Activated B cell treated with CpG ODN at 0.5 μM for 24 hours (primary cell): ENCODE results near the gene TDP2. TPM values are rescaled to one million over a fixed set of nuclear protein-coding genes. Genes with fewer than 3 reads are reported as not detected.

Experiments
- ATAC-seq: fragments of 200-7000 bp; cut with Tn5 transposase; one replicate; pipeline ENCODE4 v1.10.0; 2021; ENCODE audit warnings: low read depth, mild to moderate bottlenecking, moderate library complexity
- CTCF ChIA-PET: fragments of 350-600 bp; sonication (Branson Sonifier 250); formaldehyde crosslinking; loops from one replicate; lab custom pipeline; 2021; ENCODE audit warnings: antibody characterized with exemption; lab: Charles Lee
- POLR2A ChIA-PET: fragments of 350-600 bp; sonication (Branson Sonifier 250); formaldehyde crosslinking; loops from one replicate; lab custom pipeline; 2021; ENCODE audit warnings: antibody characterized with exemption; lab: Charles Lee
- DNase-seq: peaks from one replicate; pipeline ENCODE4 v3.0.0; 2022
- H3K27ac Mint-ChIP-seq: one replicate; pipeline ENCODE4 v1.8.0; 2020; ENCODE audit warnings: mixed read lengths
- H3K27me3 Mint-ChIP-seq: one replicate; pipeline ENCODE4 v1.8.0; 2021; ENCODE audit warnings: mixed read lengths
- H3K36me3 Mint-ChIP-seq: one replicate; pipeline ENCODE4 v1.8.0; 2021; ENCODE audit warnings: low read depth, mixed read lengths
- H3K4me1 Mint-ChIP-seq: one replicate; pipeline ENCODE4 v1.8.0; 2021; ENCODE audit warnings: mixed read lengths
- H3K4me3 Mint-ChIP-seq: one replicate; pipeline ENCODE4 v1.8.0; 2020; ENCODE audit warnings: mild to moderate bottlenecking, mixed read lengths
- H3K9me3 Mint-ChIP-seq: one replicate; pipeline ENCODE4 v1.8.0; 2020; ENCODE audit warnings: mixed read lengths
- intact Hi-C: fragments of 100-400 bp; cut with micrococcal nuclease; formaldehyde crosslinking; loops from one replicate; pipeline ENCODE4 v1.15.1; 2024
- total RNA-seq: library from RNA; stranded (reverse); gene quantifications from 2 replicates; pipeline ENCODE4 v1.2.3, GENCODE V29; 2022
- TF ChIP-seq, protein P1 (sequence below): fragments of 200-600 bp; IDR thresholded peaks from one replicate; pipeline ENCODE4 v1.8.0; 2022; ENCODE audit warnings: antibody characterized with exemption, mild to moderate bottlenecking

Gene TDP2
- total RNA-seq, 1 donor from 2014 or later, result 51.1 TPM

DNA sequence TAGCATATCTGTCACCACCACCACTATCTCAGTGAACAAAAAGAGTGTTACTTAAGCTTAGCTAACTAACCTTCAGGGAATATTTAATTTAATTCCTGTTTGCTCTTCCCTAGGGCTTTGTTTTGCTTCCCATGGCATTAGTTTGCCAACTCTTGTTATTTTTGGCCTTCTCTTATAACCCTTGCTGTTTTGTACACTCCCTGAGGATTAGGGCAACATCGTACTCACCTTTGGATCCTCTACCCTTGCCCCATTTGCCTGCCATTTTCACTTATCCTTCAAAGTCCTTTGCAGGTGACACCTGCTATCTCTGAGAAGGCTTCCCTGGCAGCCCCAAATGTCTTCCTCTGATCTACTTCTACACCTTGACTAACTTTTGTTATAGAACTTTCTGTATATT lies 23.9 kb upstream of the TDP2 start:
- no peak overlapping the region for H3K27ac Mint-ChIP-seq
- no peak overlapping the region for H3K4me3 Mint-ChIP-seq
- H3K4me1 Mint-ChIP-seq, result no peaks in the 10 kb centered on the region
- no peaks in the 10 kb centered on the region for H3K9me3 Mint-ChIP-seq
- no peaks in the 10 kb centered on the region for H3K27me3 Mint-ChIP-seq
- TF ChIP-seq, protein P1, sequence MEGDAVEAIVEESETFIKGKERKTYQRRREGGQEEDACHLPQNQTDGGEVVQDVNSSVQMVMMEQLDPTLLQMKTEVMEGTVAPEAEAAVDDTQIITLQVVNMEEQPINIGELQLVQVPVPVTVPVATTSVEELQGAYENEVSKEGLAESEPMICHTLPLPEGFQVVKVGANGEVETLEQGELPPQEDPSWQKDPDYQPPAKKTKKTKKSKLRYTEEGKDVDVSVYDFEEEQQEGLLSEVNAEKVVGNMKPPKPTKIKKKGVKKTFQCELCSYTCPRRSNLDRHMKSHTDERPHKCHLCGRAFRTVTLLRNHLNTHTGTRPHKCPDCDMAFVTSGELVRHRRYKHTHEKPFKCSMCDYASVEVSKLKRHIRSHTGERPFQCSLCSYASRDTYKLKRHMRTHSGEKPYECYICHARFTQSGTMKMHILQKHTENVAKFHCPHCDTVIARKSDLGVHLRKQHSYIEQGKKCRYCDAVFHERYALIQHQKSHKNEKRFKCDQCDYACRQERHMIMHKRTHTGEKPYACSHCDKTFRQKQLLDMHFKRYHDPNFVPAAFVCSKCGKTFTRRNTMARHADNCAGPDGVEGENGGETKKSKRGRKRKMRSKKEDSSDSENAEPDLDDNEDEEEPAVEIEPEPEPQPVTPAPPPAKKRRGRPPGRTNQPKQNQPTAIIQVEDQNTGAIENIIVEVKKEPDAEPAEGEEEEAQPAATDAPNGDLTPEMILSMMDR, result no peak
- ChIA-PET CTCF (interaction anchor here (1.0 kb wide), 1 partner anchor 143 kb away, joined by 3 read pairs; no protein-coding TSS in a partner anchor), POLR2A (no interaction called here)
- peaks cover 6% of the 10 kb centered on the region for H3K36me3 Mint-ChIP-seq
- DNase-seq (no peak), ATAC-seq (no peak)
- intact Hi-C loops, result no loop called here

DNA sequence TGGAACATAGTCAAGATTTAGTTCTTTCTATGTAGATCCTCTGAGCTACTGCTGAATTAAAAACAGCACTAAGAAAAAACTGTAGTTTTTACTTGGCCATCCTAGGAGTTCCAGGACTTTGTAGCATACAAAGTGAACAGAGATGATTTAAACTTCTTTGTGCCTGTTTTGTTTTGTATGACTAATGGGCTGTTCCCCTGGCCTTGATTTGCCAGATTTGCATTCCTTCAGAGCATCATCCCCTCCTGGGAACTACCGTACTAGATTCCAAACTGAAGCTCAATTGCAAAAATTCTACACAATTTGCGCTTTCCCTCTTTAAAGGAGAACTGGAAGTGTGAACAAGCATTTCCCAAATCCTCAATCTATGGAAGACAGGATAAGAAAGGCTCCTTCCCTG lies 23.3 kb upstream of the TDP2 start:
- ChIA-PET POLR2A (interaction anchor here (0.7 kb wide), 1 partner anchor 101 kb away, joined by 7 read pairs; no protein-coding TSS in a partner anchor), CTCF (interaction anchor here (1.0 to 2.1 kb wide), 3 partner anchors 14 to 142 kb away, joined by 3 to 5 read pairs (median 3); no protein-coding TSS in a partner anchor)
- intact Hi-C loops, result no loop called here
- DNase-seq (no peak), ATAC-seq (no peak)
- H3K4me3 Mint-ChIP-seq, result no peak overlapping the region
- H3K9me3 Mint-ChIP-seq, result no peaks in the 10 kb centered on the region
- H3K27ac Mint-ChIP-seq, result no peak overlapping the region
- H3K27me3 Mint-ChIP-seq, result no peaks in the 10 kb centered on the region
- peaks cover 6% of the 10 kb centered on the region for H3K36me3 Mint-ChIP-seq
- TF ChIP-seq, protein P1, result no peak
- H3K4me1 Mint-ChIP-seq, result no peaks in the 10 kb centered on the region

DNA sequence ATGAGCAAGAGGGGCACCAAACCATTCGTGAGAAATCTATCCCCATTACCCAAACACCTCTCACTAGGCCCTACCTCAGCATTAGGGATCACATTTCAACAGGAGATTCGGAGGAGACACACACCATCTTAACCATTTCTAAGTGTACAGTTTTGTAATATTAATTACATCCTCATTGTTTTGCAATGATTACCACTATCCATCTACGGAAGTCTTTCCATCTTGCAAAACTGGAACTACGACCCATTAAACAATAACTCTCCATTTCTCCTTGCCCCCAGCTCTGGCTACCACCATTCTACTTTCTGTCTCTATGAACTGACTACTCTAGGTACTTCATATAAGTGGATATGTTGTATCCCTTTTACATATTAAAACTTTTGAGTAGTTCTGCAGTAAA lies 20.2 kb upstream of the TDP2 start:
- intact Hi-C loops, result no loop called here
- Mint-ChIP-seq H3K36me3 (peaks cover 6% of the 10 kb centered on the region), H3K27ac (no peak overlapping the region), H3K4me3 (no peak overlapping the region), H3K9me3 (no peaks in the 10 kb centered on the region), H3K27me3 (no peaks in the 10 kb centered on the region), H3K4me1 (no peaks in the 10 kb centered on the region)
- CTCF ChIA-PET, result no interaction called here
- POLR2A ChIA-PET, result no interaction called here
- TF ChIP-seq, protein P1, result no peak
- ATAC-seq, result no peak
- no peak for DNase-seq

DNA sequence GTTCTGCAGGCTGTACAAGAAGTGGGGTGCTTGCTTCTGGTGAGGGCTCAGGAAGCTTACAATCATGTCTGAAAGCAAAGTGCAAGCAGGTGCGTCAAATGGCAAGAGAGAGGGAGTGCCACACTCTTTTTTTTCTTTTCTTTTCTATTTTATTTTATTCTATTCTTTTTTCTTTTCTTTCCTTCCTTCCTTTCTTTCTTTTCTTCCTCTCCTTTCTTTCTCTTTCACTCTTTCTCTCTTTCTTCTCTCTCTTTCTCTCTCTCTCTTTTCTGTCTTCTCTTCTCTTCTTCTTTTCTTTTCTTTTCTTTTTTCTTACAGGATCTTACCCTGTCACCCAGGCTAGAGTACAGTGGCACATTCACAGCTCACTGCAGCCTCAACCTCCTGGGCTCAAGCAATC lies 19.7 kb upstream of the TDP2 start:
- Mint-ChIP-seq H3K27me3 (no peaks in the 10 kb centered on the region), H3K4me3 (no peak overlapping the region), H3K4me1 (no peaks in the 10 kb centered on the region), H3K27ac (no peak overlapping the region), H3K9me3 (no peaks in the 10 kb centered on the region), H3K36me3 (peaks cover 6% of the 10 kb centered on the region)
- intact Hi-C loops, result no loop called here
- ChIA-PET CTCF (no interaction called here), POLR2A (no interaction called here)
- ATAC-seq, result no peak
- DNase-seq, result no peak
- TF ChIP-seq, protein P1, result no peak

DNA sequence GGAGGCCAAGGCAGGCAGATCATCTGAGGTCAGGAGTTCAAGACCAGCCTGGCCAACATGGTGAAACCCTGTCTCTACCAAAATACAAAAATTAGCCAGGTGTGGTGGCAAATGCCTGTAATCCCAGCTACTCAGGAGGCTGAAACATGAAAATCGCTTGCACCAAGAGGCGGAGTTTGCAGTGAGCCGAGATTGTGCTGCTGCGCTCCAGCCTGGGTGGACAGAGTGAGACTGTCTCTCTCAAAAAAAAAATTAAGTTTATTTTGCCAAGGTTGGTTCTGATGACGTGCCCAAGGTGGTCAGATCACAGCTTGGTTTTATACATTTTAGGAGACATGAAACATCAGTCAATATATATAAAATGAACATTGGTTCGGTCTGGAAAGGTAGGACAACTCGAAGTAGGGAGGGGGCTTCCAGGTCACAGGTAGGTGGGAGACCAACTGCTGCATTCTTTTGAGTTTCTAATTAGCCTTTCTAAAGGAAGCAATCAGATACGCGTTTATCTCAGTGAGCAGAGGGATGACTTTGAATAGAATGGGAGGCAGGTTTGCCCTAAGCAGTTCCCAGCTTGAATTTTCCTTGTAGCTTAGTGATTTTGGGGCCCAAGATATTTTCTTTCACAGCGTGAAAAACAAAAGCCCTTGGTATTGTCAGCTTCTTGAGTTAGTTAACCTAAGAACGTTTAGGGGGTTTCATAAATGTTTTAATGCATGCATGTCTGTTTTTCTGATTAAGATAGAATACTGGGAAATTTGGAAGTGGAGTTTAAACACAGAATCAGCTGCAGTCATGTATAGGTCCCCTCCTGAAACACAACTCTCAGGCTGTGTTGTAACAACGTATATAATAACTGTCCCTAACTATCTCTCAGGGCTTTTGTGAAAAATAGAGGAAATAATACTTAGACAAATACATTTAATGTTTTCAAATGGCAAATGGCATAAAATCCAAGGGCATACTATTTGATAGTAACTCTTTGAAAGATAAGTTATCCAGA lies 16.9 kb upstream of the TDP2 start:
- Mint-ChIP-seq H3K4me1 (peaks cover 5% of the 10 kb centered on the region), H3K36me3 (peaks cover 6% of the 10 kb centered on the region), H3K27ac (no peak overlapping the region), H3K4me3 (no peak overlapping the region), H3K27me3 (no peaks in the 10 kb centered on the region), H3K9me3 (no peaks in the 10 kb centered on the region)
- TF ChIP-seq, protein P1, result no peak
- POLR2A ChIA-PET, result no interaction called here
- CTCF ChIA-PET, result interaction anchor here (0.9 to 1.4 kb wide), 2 partner anchors 103 to 188 kb away, joined by 3 to 4 read pairs; no protein-coding TSS in a partner anchor
- intact Hi-C loops, result no loop called here
- DNase-seq (no peak), ATAC-seq (no peak)
